Measurements from ENCODE around the gene OBP2B.
"Not testable (repeated sequence)": the region's sequence is repeated elsewhere in the genome, so short reads cannot be mapped to it uniquely, and the experiment has no call there.

The OBP2B gene

DNA sequence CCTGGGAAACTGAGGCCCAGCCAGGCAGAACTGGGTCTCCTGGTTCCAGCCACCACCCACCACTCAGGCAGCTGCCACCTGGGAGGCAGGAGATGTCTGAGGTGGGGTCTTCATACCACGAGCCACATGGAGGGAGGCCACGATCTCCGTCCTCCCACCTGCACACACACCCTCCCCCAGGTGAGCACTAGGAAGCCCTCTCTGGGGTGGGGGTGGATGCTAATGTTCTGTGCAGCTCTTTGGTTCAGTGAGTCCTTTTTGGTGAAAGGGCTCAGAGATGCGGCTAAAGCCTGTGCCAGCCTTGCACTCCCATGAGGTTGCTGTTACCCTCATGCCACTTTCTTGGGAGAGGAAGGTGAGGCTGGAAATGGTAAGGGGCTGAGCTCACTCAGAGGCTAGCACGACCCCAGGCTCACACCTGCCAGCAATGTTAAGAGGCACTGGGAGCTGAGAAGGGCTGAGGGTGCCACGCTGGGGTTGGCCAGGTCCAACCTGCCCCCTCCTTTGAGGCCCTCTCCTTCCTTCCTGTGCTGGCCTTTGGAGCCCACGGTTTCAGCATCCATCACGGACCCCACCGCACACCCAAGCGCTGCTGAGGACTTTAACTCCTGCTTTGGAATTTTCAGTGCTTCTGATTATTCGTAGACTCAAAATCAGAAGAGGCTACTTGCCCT lies 26.6 kb upstream of the OBP2B start:
- Histone ChIP-seq H3K27me3 (ENCODE audit: control insufficient read depth, insufficient read depth, low read length) (no peaks in the 10 kb centered on the region), H3K27ac (ENCODE audit: low read depth, low read length) (no peak overlapping the region), H3K4me1 (ENCODE audit: control insufficient read depth, insufficient read depth, low read length) (no peaks in the 10 kb centered on the region)

DNA sequence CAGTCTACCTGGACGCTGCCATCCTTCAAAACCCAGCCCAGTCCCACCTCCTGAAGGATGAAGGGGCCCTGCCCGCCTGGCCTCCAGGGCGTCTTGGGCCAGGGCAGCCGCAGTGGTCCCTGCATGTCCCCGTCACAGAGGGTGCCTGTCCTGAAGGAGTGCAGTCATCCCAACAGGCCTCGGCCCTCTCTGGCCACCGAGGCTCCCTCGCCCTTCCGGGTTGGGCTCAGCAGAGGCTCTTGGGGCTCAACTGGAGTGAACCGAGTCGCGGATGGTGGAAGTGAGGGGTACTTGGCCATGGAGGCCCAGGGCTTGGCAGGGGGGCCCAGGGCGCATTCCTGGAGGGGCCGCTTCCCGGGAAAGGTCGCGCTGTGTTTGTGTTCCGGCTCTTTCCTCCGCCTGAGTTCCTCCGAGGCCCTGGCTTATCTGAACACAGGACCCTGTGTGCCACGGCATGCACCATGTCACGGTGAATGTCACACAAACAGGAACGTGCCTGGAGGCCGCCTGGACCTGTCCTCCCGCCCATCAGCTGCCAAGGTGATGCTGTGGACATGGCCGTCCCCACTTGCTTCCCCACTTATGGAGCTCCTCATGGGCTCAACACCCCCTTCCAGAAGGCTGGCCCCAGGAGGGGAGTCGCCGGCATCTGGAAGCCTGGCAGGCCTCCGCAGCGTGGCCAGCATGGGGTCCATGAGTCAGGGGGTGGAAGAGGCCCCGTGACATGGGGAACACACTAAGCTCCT lies 25.7 kb upstream of the OBP2B start:
- H3K36me3 ChIP-seq (ENCODE audit: control insufficient read depth, insufficient read depth, low read length) = no peaks in the 10 kb centered on the region
- H3K4me1 ChIP-seq (ENCODE audit: control insufficient read depth, insufficient read depth, low read length) = no peaks in the 10 kb centered on the region
- H3K27me3 ChIP-seq (ENCODE audit: control insufficient read depth, insufficient read depth, low read length) = no peaks in the 10 kb centered on the region
- H3K9ac ChIP-seq (ENCODE audit: low read length) = no peak overlapping the region
- H3K4me3 ChIP-seq (ENCODE audit: low read length) = no peak overlapping the region
- H3K27ac ChIP-seq (ENCODE audit: low read depth, low read length) = no peak overlapping the region

More for the DNA sequence above, 26.6 kb upstream of the OBP2B start:
- no peaks in the 10 kb centered on the region for H3K36me3 ChIP-seq (ENCODE audit: control insufficient read depth, insufficient read depth, low read length)
- H3K4me3 ChIP-seq (ENCODE audit: low read length) = no peak overlapping the region
- no peak overlapping the region for H3K9ac ChIP-seq (ENCODE audit: low read length)

DNA sequence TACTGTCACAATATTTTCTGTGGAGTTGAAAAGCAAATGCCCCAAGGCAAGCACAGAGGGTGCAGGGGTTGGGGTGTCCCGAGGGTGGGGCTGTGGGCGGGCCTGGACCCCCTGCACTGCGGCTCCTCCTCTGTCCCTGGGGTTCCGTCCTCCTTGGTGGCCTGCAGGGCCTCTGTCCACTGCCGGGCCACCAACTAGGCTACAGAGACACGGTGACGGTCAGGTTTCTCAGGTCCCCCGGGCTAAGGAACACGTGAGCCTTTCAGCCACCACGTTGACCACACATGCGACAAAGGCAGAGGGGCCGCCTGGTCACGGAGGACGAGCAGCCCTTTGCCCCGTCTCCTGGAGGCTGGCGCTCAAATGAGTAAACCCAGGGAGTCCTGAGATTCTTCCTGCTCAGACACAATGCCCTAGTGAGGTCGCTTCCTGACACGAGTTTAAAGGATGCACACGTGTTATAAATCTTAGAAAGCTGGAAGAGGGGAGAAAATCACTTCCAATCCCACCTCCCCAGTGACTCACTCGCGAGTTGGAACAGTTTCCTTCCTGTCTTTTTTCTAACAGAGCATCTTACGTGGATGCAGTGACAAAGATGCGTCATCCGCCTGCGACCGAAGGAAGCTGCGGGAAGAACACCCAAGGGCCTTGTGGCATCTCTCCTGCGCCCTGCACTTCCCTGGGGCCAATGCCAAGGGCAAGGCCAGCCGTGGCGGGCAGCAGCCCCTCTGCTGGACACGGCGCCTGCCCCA lies 24.8 kb upstream of the OBP2B start:
- no peak overlapping the region for H3K4me3 ChIP-seq (ENCODE audit: low read length)
- no peak overlapping the region for H3K27ac ChIP-seq (ENCODE audit: low read depth, low read length)
- no peaks in the 10 kb centered on the region for H3K36me3 ChIP-seq (ENCODE audit: control insufficient read depth, insufficient read depth, low read length)
- no peaks in the 10 kb centered on the region for H3K4me1 ChIP-seq (ENCODE audit: control insufficient read depth, insufficient read depth, low read length)
- no peak overlapping the region for H3K9ac ChIP-seq (ENCODE audit: low read length)
- H3K27me3 ChIP-seq (ENCODE audit: control insufficient read depth, insufficient read depth, low read length) = no peaks in the 10 kb centered on the region

DNA sequence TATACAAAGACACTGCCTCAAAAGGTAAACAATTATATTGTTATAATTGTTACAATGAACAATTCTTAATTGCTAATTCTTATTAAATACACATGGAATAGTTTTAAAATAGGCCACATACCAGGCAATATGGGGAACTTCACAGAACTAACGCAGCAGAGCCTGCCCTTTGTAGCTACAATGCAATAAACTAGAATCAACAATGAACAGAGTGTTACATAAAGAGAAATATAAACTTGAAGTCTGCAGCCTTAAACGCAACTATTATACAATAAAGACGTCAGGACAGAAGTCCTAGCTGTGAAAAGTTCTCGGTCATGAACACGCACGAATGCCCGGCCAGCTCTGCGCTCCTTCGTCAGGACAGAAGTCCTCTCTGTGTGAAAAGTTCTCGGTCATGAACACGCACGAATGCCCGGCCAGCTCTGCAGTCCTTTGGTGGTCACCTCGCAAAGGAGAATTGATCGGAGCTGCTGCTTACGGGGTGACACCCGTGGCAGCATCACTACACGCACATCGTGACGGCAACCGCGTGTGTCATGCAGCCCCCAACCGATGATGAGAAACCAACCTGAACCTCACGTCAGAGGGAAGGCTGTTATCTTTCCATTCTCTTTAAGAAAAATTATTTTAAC lies 23.0 kb upstream of the OBP2B start:
- H3K36me3 ChIP-seq (ENCODE audit: control insufficient read depth, insufficient read depth, low read length); H3K4me3 ChIP-seq (ENCODE audit: low read length); H3K27ac ChIP-seq (ENCODE audit: low read depth, low read length); H3K9ac ChIP-seq (ENCODE audit: low read length); H3K27me3 ChIP-seq (ENCODE audit: control insufficient read depth, insufficient read depth, low read length); H3K4me1 ChIP-seq (ENCODE audit: control insufficient read depth, insufficient read depth, low read length): not testable (repeated sequence)

DNA sequence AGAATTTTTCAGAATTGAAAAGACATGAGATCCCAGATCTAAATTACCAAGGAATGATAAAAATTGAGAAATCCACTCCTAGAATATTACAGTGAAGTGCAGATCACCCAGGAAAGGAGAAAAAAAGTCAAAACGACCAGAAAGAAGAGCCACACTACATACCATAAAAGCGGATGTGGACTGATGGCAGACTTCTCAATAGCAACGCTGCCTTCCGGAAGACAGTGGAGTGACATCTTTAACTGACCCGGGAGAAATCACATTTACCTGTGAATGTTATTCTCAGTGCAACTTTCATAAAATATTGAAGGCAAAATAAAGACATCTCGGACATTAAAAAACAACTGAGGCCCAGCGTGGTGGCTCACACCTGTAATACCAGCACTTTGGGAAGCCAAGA lies 21.5 kb upstream of the OBP2B start:
- not testable (repeated sequence) for H3K9ac ChIP-seq (ENCODE audit: low read length); H3K27me3 ChIP-seq (ENCODE audit: control insufficient read depth, insufficient read depth, low read length); H3K4me3 ChIP-seq (ENCODE audit: low read length); H3K36me3 ChIP-seq (ENCODE audit: control insufficient read depth, insufficient read depth, low read length); H3K27ac ChIP-seq (ENCODE audit: low read depth, low read length); H3K4me1 ChIP-seq (ENCODE audit: control insufficient read depth, insufficient read depth, low read length)

DNA sequence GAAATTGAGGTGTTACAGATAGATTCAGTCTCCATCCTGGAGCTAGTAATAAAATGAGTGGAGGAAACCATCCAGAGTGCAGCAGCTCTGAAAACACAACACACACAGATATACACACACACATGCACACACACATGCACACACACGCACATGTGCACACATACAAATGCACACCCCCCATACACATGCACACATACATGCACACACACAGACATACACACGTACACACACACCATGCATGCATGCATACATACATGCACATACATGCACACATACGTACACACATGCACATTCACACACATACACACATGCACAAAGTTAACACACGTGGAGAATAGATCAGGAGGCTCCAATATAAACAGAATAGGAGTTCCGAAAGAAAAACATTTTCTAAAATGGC lies 21.0 kb upstream of the OBP2B start:
- no peaks in the 10 kb centered on the region for H3K36me3 ChIP-seq (ENCODE audit: control insufficient read depth, insufficient read depth, low read length)
- no peak overlapping the region for H3K4me3 ChIP-seq (ENCODE audit: low read length)
- H3K9ac ChIP-seq (ENCODE audit: low read length) = no peak overlapping the region
- H3K4me1 ChIP-seq (ENCODE audit: control insufficient read depth, insufficient read depth, low read length) = no peaks in the 10 kb centered on the region
- no peaks in the 10 kb centered on the region for H3K27me3 ChIP-seq (ENCODE audit: control insufficient read depth, insufficient read depth, low read length)
- H3K27ac ChIP-seq (ENCODE audit: low read depth, low read length) = no peak overlapping the region

DNA sequence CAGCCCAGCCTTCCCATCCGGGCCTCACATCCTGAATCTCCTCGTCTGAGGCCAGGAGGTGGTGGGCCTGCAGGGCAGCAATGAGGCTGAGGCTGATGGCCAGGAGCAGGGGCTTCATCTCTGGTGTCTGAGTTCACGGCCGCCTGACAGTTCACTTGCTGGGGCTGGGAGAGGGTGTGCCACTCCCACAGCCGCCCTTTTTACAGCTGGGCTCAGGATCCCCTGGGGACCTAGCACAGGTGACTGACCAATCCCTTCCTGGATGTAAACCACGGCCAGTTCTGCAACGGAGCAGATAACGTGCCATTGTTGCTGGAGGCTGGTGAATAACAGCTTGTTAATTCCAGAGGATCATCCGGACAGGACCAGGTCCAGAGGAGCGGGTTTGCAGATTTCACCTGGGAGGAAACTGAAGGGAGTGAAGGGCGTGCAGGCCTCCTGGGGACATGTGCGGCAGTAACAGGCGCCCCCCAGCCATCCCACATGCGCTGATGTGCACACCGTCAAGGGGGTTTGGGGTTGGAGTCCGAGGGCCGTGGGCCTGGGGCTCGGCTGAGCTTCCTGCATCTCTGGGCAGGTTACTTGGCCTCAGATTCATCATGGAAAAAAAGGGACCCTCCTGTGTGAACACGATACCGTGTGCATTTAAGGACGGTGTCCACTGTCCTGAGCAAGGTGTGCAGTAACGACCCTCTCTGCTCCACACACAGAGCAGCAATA lies 19.6 kb upstream of the OBP2B start:
- H3K4me3 ChIP-seq (ENCODE audit: low read length); H3K27me3 ChIP-seq (ENCODE audit: control insufficient read depth, insufficient read depth, low read length); H3K4me1 ChIP-seq (ENCODE audit: control insufficient read depth, insufficient read depth, low read length); H3K9ac ChIP-seq (ENCODE audit: low read length); H3K27ac ChIP-seq (ENCODE audit: low read depth, low read length); H3K36me3 ChIP-seq (ENCODE audit: control insufficient read depth, insufficient read depth, low read length): not testable (repeated sequence)

DNA sequence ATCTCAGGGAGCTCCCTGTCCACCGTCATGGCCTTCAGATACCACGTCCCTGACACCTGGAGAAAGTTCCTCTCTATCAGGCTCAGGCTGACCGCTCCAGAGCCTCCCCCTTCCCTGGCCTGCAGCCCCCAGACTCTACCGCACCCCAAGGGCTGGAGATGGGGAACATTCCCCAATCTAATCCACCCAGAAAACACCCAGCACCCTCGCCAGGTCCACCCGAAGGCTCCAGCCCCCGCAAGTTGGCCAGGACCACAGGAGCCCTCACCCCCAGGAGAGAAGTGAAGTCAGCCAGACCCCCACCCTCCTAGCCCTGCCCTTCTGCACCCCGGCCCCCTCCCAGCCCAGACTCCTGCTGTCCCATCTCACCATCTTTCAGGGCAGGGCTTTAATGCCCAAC lies 18.9 kb upstream of the OBP2B start:
- not testable (repeated sequence) for H3K27me3 ChIP-seq (ENCODE audit: control insufficient read depth, insufficient read depth, low read length); H3K4me1 ChIP-seq (ENCODE audit: control insufficient read depth, insufficient read depth, low read length); H3K36me3 ChIP-seq (ENCODE audit: control insufficient read depth, insufficient read depth, low read length); H3K4me3 ChIP-seq (ENCODE audit: low read length); H3K9ac ChIP-seq (ENCODE audit: low read length); H3K27ac ChIP-seq (ENCODE audit: low read depth, low read length)

DNA sequence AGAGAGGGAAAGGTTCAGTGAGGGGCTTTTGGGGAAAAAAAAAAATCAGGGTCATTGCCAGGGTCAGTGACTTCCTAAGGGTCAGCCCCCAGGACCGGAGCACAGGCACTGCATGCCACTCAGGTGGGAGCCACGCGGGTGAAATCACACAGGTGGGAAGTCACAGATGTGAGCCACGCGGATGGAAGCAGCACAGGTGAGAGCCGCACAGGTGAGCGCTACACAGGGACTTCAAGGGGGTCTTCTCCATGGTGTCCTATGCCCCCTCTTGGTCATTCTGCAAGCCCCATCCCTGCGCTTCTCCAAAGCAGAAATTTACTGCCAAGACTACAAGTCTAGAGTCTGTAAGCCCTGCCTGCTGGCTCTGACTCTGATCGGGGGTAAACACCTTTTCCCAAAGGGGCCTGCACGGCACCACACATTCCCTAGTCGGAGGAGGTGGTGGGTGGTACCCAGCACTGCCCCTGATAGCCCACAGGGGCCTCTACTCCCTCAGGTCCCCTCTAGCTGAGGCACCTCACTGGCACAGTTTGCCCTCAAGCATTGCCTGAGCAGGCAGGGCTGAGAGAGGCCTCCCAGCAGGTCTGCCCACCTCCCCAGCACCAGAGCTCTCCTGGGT lies 18.3 kb upstream of the OBP2B start:
- H3K9ac ChIP-seq (ENCODE audit: low read length) = no peak overlapping the region
- no peak overlapping the region for H3K4me3 ChIP-seq (ENCODE audit: low read length)
- no peaks in the 10 kb centered on the region for H3K27me3 ChIP-seq (ENCODE audit: control insufficient read depth, insufficient read depth, low read length)
- H3K27ac ChIP-seq (ENCODE audit: low read depth, low read length) = no peak overlapping the region
- H3K36me3 ChIP-seq (ENCODE audit: control insufficient read depth, insufficient read depth, low read length) = no peaks in the 10 kb centered on the region
- H3K4me1 ChIP-seq (ENCODE audit: control insufficient read depth, insufficient read depth, low read length) = no peaks in the 10 kb centered on the region

DNA sequence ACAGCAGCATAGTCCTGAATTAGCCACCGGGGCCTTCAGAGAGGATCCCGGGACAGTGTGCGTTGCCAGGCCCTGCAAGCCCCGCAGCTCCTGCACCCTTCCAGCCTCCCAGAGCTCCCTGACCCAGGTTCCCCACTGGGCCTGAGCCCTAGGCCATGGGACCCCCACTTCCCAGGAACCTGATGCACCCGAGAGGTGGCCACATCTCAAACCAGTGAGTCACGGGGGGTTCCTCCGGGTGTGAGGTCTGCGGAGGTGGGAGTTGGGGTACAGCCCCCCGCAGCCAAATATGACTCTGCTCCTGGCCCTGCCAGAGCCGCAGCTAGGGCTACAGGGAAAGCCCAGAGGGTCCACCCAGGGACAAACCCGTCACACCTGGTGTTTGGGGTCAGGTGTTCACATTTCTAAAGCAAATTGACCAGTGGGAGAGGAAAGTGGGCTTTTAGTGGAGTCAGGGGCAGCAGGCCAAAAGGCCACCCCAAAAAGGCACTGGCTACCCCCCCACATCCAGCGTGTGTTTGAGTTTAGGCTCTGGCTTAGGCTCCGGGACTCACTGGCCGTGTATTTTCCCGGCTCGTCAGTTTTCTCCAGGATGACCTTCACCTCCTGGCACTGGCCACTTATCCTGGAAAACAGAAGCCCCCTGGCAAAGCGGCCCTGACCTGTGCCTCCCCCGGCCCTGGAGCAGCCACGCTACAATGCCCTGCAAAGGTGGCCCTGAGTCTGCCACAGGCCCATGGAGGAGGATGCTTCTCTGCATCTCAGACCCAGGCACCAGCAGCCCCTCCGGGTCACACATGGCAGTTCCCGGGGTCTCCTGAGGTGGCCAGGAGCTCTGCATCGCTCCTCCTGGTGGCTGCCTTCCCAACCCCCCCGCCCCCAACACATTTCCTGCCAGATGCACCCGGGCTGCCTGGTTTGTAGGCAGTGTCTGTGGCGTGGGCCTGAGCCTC lies 17.4 kb upstream of the OBP2B start:
- Histone ChIP-seq H3K4me3 (ENCODE audit: low read length) (no peak overlapping the region), H3K27me3 (ENCODE audit: control insufficient read depth, insufficient read depth, low read length) (no peaks in the 10 kb centered on the region), H3K4me1 (ENCODE audit: control insufficient read depth, insufficient read depth, low read length) (no peaks in the 10 kb centered on the region), H3K36me3 (ENCODE audit: control insufficient read depth, insufficient read depth, low read length) (no peaks in the 10 kb centered on the region), H3K9ac (ENCODE audit: low read length) (no peak overlapping the region), H3K27ac (ENCODE audit: low read depth, low read length) (no peak overlapping the region)
